K562 (cell line): Measurements from ENCODE around the gene GATAD2B. TPM values are rescaled to one million over a fixed set of nuclear protein-coding genes. Genes with fewer than 3 reads are reported as not detected.

Experiments
- ATAC-seq: fragments of 200-7000 bp; cut with Tn5 transposase; 3 replicates; pipeline ENCODE4 v1.9.1; 2020; ENCODE audit warnings: moderate library complexity
- BruUV-seq: library from RNA; stranded (reverse); fragments of 400-500 nt; replicated peaks from 2 replicates; lab custom pipeline; 2021; lab: Mats Ljungman, UMichigan
- CTCF ChIA-PET: fragments of 300-600 bp; formaldehyde crosslinking; extraction: SDS; loops from one replicate; lab custom pipeline; 2021; ENCODE audit warnings: low intra/inter-chr PET ratio; lab: Yijun Ruan, JAX
- POLR2A ChIA-PET: fragments of 300-600, 350-650 bp; sonication (Branson Sonifier 250); formaldehyde crosslinking; extraction: SDS; loops from one replicate; lab custom pipeline; 2021; ENCODE audit warnings: antibody characterized with exemption, inconsistent platforms; lab: Yijun Ruan, JAX
- DNase-seq, 4 experiments: peaks; one replicate each; pipeline versions ENCODE4 v3.0.0 to v3.0.0-alpha.2; 2011 to 2018; ENCODE audit warnings: low spot score in 3 of 4, mixed read lengths in 3 of 4; ENCODE audit errors: extremely low read depth in 1 of 4
- FAIRE-seq: peaks from 2 replicates; lab custom pipeline; 2011; peaks lifted over from hg19 to GRCh38; lab: Jason Lieb, UNC
- H2AFZ ChIP-seq: 2 replicates; pipeline ENCODE4 v1.6.0; 2011; ENCODE audit warnings: low read depth, low read length, control low read depth, inconsistent platforms
- H3K27ac ChIP-seq: fragments of 200-600 bp; 3 replicates; pipeline ENCODE4 v1.8.0; 2011; ENCODE audit warnings: low read depth, mild to moderate bottlenecking, control low read depth, inconsistent platforms, low read length, moderate library complexity, mixed read lengths; ENCODE audit errors: extremely low read depth
- H3K27me3 ChIP-seq, 2 experiments: fragments of 300-600 bp in 1 of 2; 2 replicates in 1 of 2; 3 replicates in 1 of 2; pipeline versions ENCODE4 v1.6.0 to v1.8.0; 2011; ENCODE audit warnings: inconsistent platforms in 2 of 2, low read length in 2 of 2, mild to moderate bottlenecking in 1 of 2, mixed read lengths in 1 of 2, moderate library complexity in 1 of 2; ENCODE audit not compliant: control insufficient read depth in 2 of 2, insufficient read depth in 2 of 2
- H3K36me3 ChIP-seq: fragments of 300-600 bp; 3 replicates; pipeline ENCODE4 v1.8.0; 2011; ENCODE audit warnings: mild to moderate bottlenecking, low read length, inconsistent platforms; ENCODE audit not compliant: control insufficient read depth, insufficient read depth
- H3K4me1 ChIP-seq, 2 experiments: fragments of 200-600 bp in 1 of 2; replicated peaks in 1 of 2; 2 replicates in 1 of 2; 3 replicates in 1 of 2; pipeline versions ENCODE4 v1.5.1 to v1.8.0; 2011; ENCODE audit warnings: inconsistent platforms in 2 of 2, low read length in 2 of 2, mild to moderate bottlenecking in 1 of 2, mixed read lengths in 1 of 2, moderate library complexity in 1 of 2; ENCODE audit not compliant: control insufficient read depth in 2 of 2, insufficient read depth in 2 of 2
- H3K4me2 ChIP-seq: 2 replicates; pipeline ENCODE4 v1.6.1; 2011; ENCODE audit warnings: low read length, control low read depth, inconsistent platforms, mixed read lengths; ENCODE audit not compliant: insufficient read depth
- H3K4me3 ChIP-seq: fragments of 200-600 bp; sonication (generic), shearing (Covaris generic); 2 replicates; pipeline ENCODE4 v1.5.1; 2016; ENCODE audit warnings: control low read depth, inconsistent platforms
- H3K79me2 ChIP-seq: fragments of 200-600 bp; 3 replicates; pipeline ENCODE4 v1.8.0; 2011; ENCODE audit warnings: low read length, inconsistent platforms; ENCODE audit not compliant: control insufficient read depth, insufficient read depth
- H3K9ac ChIP-seq, 2 experiments: 2 replicates each; pipeline versions ENCODE4 v1.6.0 to v1.6.1; 2011; ENCODE audit warnings: low read depth in 2 of 2, low read length in 2 of 2, control low read depth in 1 of 2, inconsistent platforms in 1 of 2, mild to moderate bottlenecking in 1 of 2, mixed read lengths in 1 of 2; ENCODE audit not compliant: insufficient read depth in 1 of 2
- H3K9me1 ChIP-seq: one replicate; pipeline ENCODE4 v1.6.0; 2011; ENCODE audit warnings: inconsistent platforms, mild to moderate bottlenecking, low read length, moderate library complexity; ENCODE audit not compliant: control insufficient read depth, insufficient read depth
- H3K9me3 ChIP-seq: replicated peaks from 2 replicates; pipeline ENCODE4 v1.5.1; 2011; ENCODE audit warnings: low read depth, low read length, inconsistent platforms; ENCODE audit not compliant: control insufficient read depth, insufficient read depth
- H4K20me1 ChIP-seq: replicated peaks from 2 replicates; pipeline ENCODE4 v1.6.1; 2011; ENCODE audit warnings: low read length, inconsistent platforms, mixed read lengths; ENCODE audit not compliant: control insufficient read depth, insufficient read depth
- BHLHE40 ChIP-seq: IDR thresholded peaks from 2 replicates; pipeline ENCODE4 v1.6.1; 2011; ENCODE audit warnings: low read length, improper control_type of control experiment
- ESRRA ChIP-seq: fragments of 450-650 bp; IDR thresholded peaks from 2 replicates; pipeline ENCODE4 v1.6.1; 2014; ENCODE audit warnings: low read depth, mild to moderate bottlenecking, moderate library complexity, borderline replicate concordance
- JUND ChIP-seq, 2 experiments: IDR thresholded peaks; 2 replicates in 1 of 2; 3 replicates in 1 of 2; pipeline ENCODE4 v1.6.1; 2011; ENCODE audit warnings: borderline replicate concordance in 2 of 2, low read depth in 2 of 2, low read length in 2 of 2, improper control_type of control experiment in 1 of 2, missing biosample characterization in 1 of 2, missing genetic modification characterization in 1 of 2, missing genetic modification reagents in 1 of 2
- MAZ ChIP-seq, 2 experiments: fragments of 450-650 bp in 1 of 2; sonication (generic) in 1 of 2; formaldehyde crosslinking; IDR thresholded peaks in 1 of 2; conservative IDR thresholded peaks in 1 of 2; 2 replicates each; pipeline versions ENCODE4 v1.4.0 to v1.5.0; 2020; ENCODE audit warnings: mild to moderate bottlenecking in 1 of 2, missing genetic modification reagents in 1 of 2
- MLX ChIP-seq, 2 experiments: fragments of 450-650 bp in 1 of 2; sonication (generic) in 1 of 2; formaldehyde crosslinking; conservative IDR thresholded peaks; 2 replicates each; pipeline versions ENCODE4 v1.4.0 to v1.8.1; 2020 to 2022; ENCODE audit warnings: mild to moderate bottlenecking in 1 of 2, missing genetic modification reagents in 1 of 2
- MYNN ChIP-seq, 2 experiments: sonication (generic); formaldehyde crosslinking in 1 of 2; IDR thresholded peaks; 2 replicates each; pipeline versions ENCODE4 v1.5.0 to v1.6.1; 2016 to 2020; ENCODE audit warnings: antibody characterized with exemption in 1 of 2, missing genetic modification reagents in 1 of 2
- NR2F6 ChIP-seq: fragments of 450-650 bp; formaldehyde crosslinking; IDR thresholded peaks from 2 replicates; pipeline ENCODE4 v1.4.0; 2020; ENCODE audit warnings: mild to moderate bottlenecking
- SMARCA4 ChIP-seq: fragments of 450-650 bp; IDR thresholded peaks from 2 replicates; pipeline ENCODE4 v1.6.1; 2016
- XRCC3 ChIP-seq: fragments of 450-650 bp; IDR thresholded peaks from 2 replicates; pipeline ENCODE4 v1.6.1; 2017; ENCODE audit warnings: mild to moderate bottlenecking, moderate library complexity
- ZNF143 ChIP-seq: sonication (generic); formaldehyde crosslinking; IDR thresholded peaks from 2 replicates; pipeline ENCODE4 v1.9.0; 2022; ENCODE audit warnings: mild to moderate bottlenecking, missing genetic modification reagents
- ZNF282 ChIP-seq: sonication (generic); formaldehyde crosslinking; IDR thresholded peaks from 2 replicates; pipeline ENCODE4 v1.8.1; 2023; ENCODE audit warnings: missing genetic modification reagents
- ZNF639 ChIP-seq, 2 experiments: fragments of 200-800 bp in 1 of 2; sonication (Bioruptor generic) in 1 of 2; sonication (generic) in 1 of 2; formaldehyde crosslinking in 1 of 2; IDR thresholded peaks in 1 of 2; conservative IDR thresholded peaks in 1 of 2; 2 replicates each; pipeline versions ENCODE4 v1.5.0 to v1.6.1; 2016 to 2020; ENCODE audit warnings: missing compliant biosample characterization in 1 of 2, missing genetic modification characterization in 1 of 2, missing genetic modification reagents in 1 of 2
- ZNF76 ChIP-seq: fragments of 250-450 bp; sonication (Bioruptor Pico); IDR thresholded peaks from 2 replicates; pipeline ENCODE4 v1.4.0; 2020; ENCODE audit warnings: mild to moderate bottlenecking, moderate library complexity, borderline replicate concordance
- WGBS: fragments of 100-300 bp; shearing (Covaris generic); methylation state at CpG from one replicate; pipeline ENCODE4 v1.1.6; 2016; ENCODE audit warnings: low coverage, mixed read lengths; ENCODE audit not compliant: insufficient coverage; ENCODE audit errors: missing lambda C conversion rate; 5-methylcytosine and 5-hydroxymethylcytosine counted together
- in situ Hi-C: fragments of 300-500 bp; cut with MboI; formaldehyde crosslinking; loops from 4 replicates; pipeline ENCODE4 v1.15.0; 2018; ENCODE audit warnings: inconsistent platforms, mixed read lengths
- intact Hi-C: fragments of 100-400 bp; cut with micrococcal nuclease; formaldehyde crosslinking; loops from 2 replicates; pipeline ENCODE4 v1.14.2; 2022
- polyA plus RNA-seq, 8 experiments: library from polyadenylated mRNA; depleted of rRNA in 4 of 8; stranded (reverse) in 5 of 8; unstranded in 3 of 8; fragments of >200 nt; fragmentation: Nextera tagmentation in 2 of 8; fragmentation: Illumina TruSeq in 1 of 8; extraction: Ambion mirVana in 2 of 8; extraction: Trizol in 1 of 8; gene quantifications; 2 replicates each; pipeline versions ENCODE4 v1.2.1 to v1.2.3, GENCODE V29; 2011 to 2014; ENCODE audit warnings: inconsistent platforms in 1 of 8, missing spikeins in 1 of 8
- total RNA-seq, 7 experiments: library from RNA; depleted of rRNA in 6 of 7; stranded (reverse); fragments of >200 nt in 6 of 7; fragmentation: Illumina TruSeq in 2 of 7; extraction: Trizol in 2 of 7; gene quantifications; 2 replicates each; pipeline versions ENCODE4 v1.2.1 to v1.2.3, GENCODE V29; 2011 to 2021; ENCODE audit warnings: low replicate concordance in 1 of 7

GATAD2B gene
- total and polyA plus RNA-seq, 9 of the 15 experiments (the other 6 are each of a cell fraction or from before 2014, with no cell fraction given) = 1.5 to 40.2 (median 4.9) TPM

- TF ChIP-seq ZNF639 (CRISPR knock-in tag; conservative IDR thresholded peaks at IDR 0.05 in 1 of 2, IDR thresholded peaks at IDR 0.05 in 1 of 2) = no peak
These were observed 40.5 kb upstream of the GATAD2B start, which contains the start of gene SLC39A1 (continued) for GRCh38 chr1:153963030-153963849.

GRCh38 chr1:153962088-153963029 is 39.6 kb upstream of the GATAD2B start:
- no peaks in the 10 kb centered on the region for H3K9me1 ChIP-seq
- no peaks in the 10 kb centered on the region for H4K20me1 ChIP-seq
- ChIA-PET CTCF (interaction anchor here (0.6 kb wide), 1 partner anchor 15 kb away, joined by 3 read pairs; no protein-coding TSS in a partner anchor), POLR2A (interaction anchor here (0.6 to 3.0 kb wide), 10 partner anchors 9 to 40 kb away, joined by 3 to 37 read pairs (median 5); partner anchors contain the start of genes DENND4B, JTB and RPS27)
- H3K9me3 ChIP-seq = no peaks in the 10 kb centered on the region
- peak overlapping the region; percentile 87 for H2AFZ ChIP-seq
- 10% methylated on average over 14 of the region's 16 CpGs for WGBS
- H3K4me3 ChIP-seq = peak overlapping the region; percentile 74
- H3K4me1 ChIP-seq = peaks cover 22 to 42% of the 10 kb centered on the region in 2 experiments; a peak in 4 of 5 replicates
- in situ Hi-C loops (no loop called here), intact Hi-C loops (no loop called here)
- H3K27ac ChIP-seq = peak overlapping the region; percentile 81
- peak; percentile 65 for FAIRE-seq
- peaks cover 65% of the 10 kb centered on the region for H3K79me2 ChIP-seq
- BruUV-seq = no TSS peak
- no peak for ATAC-seq
- H3K27me3 ChIP-seq = no peaks in the 10 kb centered on the region
- peak overlapping the region; percentile 89 for H3K4me2 ChIP-seq
- peak overlapping the region; percentile 85 to 95 for H3K9ac ChIP-seq
- peaks cover 28% of the 10 kb centered on the region; the same call in 2 of the 3 replicates for H3K36me3 ChIP-seq
- DNase-seq = peak in 1 of 4 experiments; percentile 43
- peak; percentile 73 for TF ChIP-seq BHLHE40
- 0 out of 2 replicates have a peak, but pooled peaks have one; percentile 20 for TF ChIP-seq MYNN (IDR thresholded peaks at IDR 0.05)
- TF ChIP-seq MYNN (CRISPR knock-in tag; IDR thresholded peaks at IDR 0.05) = no peak
- 0 out of 2 replicates have a peak, but pooled peaks have one; percentile 24 for TF ChIP-seq ZNF282 (CRISPR knock-in tag)
- peak; percentile 81; the same call in 1 of the 2 replicates for TF ChIP-seq JUND (IDR thresholded peaks at IDR 0.05; ENCODE audit: borderline replicate concordance, low read depth, low read length)
- TF ChIP-seq JUND (tag; IDR thresholded peaks at IDR 0.05; ENCODE audit: borderline replicate concordance, low read depth, low read length) = peak; percentile 74; the same call in 1 of the 3 replicates
- TF ChIP-seq ZNF143 = peak; percentile 30; the same call in 1 of the 2 replicates
- TF ChIP-seq ESRRA = no peak; the same call in 1 of the 2 replicates
- TF ChIP-seq ZNF76 (CRISPR knock-in tag) = no peak
- TF ChIP-seq SMARCA4 = peak; percentile 44; the same call in 1 of the 2 replicates
- TF ChIP-seq NR2F6 (CRISPR knock-in tag) = peak; percentile 55; the same call in 1 of the 2 replicates
- no peak for TF ChIP-seq XRCC3
- TF ChIP-seq MAZ (CRISPR knock-in tag; conservative IDR thresholded peaks at IDR 0.05 in 1 of 2, IDR thresholded peaks at IDR 0.05 in 1 of 2) = 0 out of 4 replicates have a peak, but pooled peaks of 1 of the 2 experiments have one; percentile 0
- TF ChIP-seq MLX (CRISPR knock-in tag; conservative IDR thresholded peaks at IDR 0.05) = no peak
